ENCODE results near the gene SLC13A3. TPM values are rescaled to one million over a fixed set of nuclear protein-coding genes. Genes with fewer than 3 reads are reported as not detected.

The SLC13A3 gene
- total RNA-seq, result 1.3 and 4.6 TPM in 2 replicates

GRCh38 chr20:46651091-46651962, at the start of gene SLC13A3:
TSS of gene SLC13A3 (minus strand) at chr20:46651459. CDS start at chr20:46651421, 38 bp downstream.

GRCh38 chr20:46689082-46689753, 38.0 kb upstream of the SLC13A3 start, which contains the start of gene TP53RK:
TSS of gene TP53RK (minus strand) at chr20:46689444. CDS start at chr20:46689414, 30 bp downstream.

GRCh38 chr20:46550461-46550860, 100.8 kb downstream of the SLC13A3 start, which contains the start of gene OCSTAMP:
TSS of gene OCSTAMP (minus strand) at chr20:46550654. CDS start at chr20:46550560, 94 bp downstream.

GRCh38 chr20:46512943-46513844, 138.1 kb downstream of the SLC13A3 start, which contains the start of gene ZNF334:
TSS of gene ZNF334 (minus strand) at chr20:46513559. CDS start at chr20:46512102, 1,457 bp downstream.

Other genes with a start within 250 kb of the SLC13A3 start
- 53.8 and 61.1 TPM in 2 replicates for gene ELMO2, start 244.8 kb downstream of the SLC13A3 start, total RNA-seq
- gene ZNF334, start 137.9 kb downstream of the SLC13A3 start, total RNA-seq, result 1.1 and 4.6 TPM in 2 replicates
- not detected in 2 replicates for gene OCSTAMP, start 100.8 kb downstream of the SLC13A3 start, total RNA-seq
- gene TP53RK, start 38.0 kb upstream of the SLC13A3 start, total RNA-seq, result 18.8 and 23.9 TPM in 2 replicates
- gene SLC2A10, start 58.2 kb upstream of the SLC13A3 start, total RNA-seq, result 40.5 and 61.7 TPM in 2 replicates
- gene EYA2, start 243.4 kb upstream of the SLC13A3 start, total RNA-seq, result 0.22 and 0.57 TPM in 2 replicates

All from placental pericyte (primary cell).